NT2/D1 (cell line): ENCODE results near the gene MCTS1.

ENCODE experiments used
- SUZ12 ChIP-seq: IDR thresholded peaks from 2 replicates; pipeline ENCODE4 v1.6.1; 2011; ENCODE audit not compliant: insufficient read length, insufficient read depth; ENCODE audit errors: extremely low read depth
- YY1 ChIP-seq: IDR thresholded peaks from 2 replicates; pipeline ENCODE4 v1.6.1; 2011; ENCODE audit not compliant: insufficient read length, insufficient read depth

- TF ChIP-seq SUZ12 (no peak), YY1 (no peak)
Measured at GRCh38 chrX:120603707-120604360, at the start of gene MCTS1.
